GM21529 (cell line): ENCODE data around the gene NSUN5.
A peak's percentile ranks its signal among the peaks of the same experiment; 100 is the strongest.
"Not testable (repeated sequence)": the region's sequence is repeated elsewhere in the genome, so short reads cannot be mapped to it uniquely, and the experiment has no call there.

Experiments used
- ATAC-seq: cut with Tn5 transposase; IDR thresholded peaks from one replicate; pipeline ENCODE4 v1.9.1; 2021; ENCODE audit not compliant: unreplicated experiment

The NSUN5 gene

GRCh38 chr7:73297706-73298105 is 10.9 kb downstream of the NSUN5 start:
- ATAC-seq, result not testable (repeated sequence)

DNA sequence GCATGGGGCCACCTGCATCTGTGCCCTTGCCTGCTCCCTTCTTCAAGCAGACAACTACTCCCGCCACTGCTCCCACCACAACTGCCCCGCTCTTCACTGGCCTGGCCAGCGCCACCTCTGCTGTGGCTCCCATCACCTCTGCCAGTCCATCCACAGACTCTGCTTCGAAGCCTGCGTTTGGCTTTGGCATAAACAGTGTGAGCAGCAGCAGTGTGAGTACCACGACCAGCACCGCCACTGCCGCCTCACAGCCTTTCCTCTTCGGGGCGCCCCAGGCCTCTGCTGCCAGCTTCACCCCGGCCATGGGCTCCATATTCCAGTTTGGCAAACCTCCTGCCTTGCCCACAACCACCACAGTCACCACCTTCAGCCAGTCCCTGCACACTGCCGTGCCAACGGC is 11.4 kb downstream of the NSUN5 start:
- ATAC-seq, result not testable (repeated sequence)

- not testable (repeated sequence) for ATAC-seq
Observed at GRCh38 chr7:73277210-73277609, 31.4 kb downstream of the NSUN5 start.

GRCh38 chr7:73267813-73268212 is 40.8 kb downstream of the NSUN5 start:
- ATAC-seq, result not testable (repeated sequence)

GRCh38 chr7:73266719-73267368 is 41.8 kb downstream of the NSUN5 start:
- peak; percentile 83 for ATAC-seq

DNA sequence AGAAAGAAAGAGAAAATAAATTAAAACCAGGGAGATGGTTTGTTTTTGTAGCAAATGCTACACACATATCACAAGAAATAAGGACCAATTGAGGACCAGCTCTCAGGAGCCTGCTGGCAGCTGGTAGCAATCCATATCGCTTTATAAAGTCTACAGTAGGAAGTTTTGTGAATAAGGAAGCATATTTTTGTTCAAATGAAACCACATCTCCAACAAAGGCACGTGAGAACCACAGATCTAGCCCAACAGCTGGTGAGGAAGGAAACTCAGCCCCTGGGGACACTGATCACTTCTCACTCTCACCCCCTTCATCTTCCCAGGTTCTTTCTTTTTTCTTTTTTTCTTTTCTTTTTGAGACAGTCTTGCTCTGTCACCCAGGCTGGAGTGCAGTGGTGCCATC is 46.2 kb downstream of the NSUN5 start:
- not testable (repeated sequence) for ATAC-seq
